Cortex of kidney (tissue), 1 donor: Measurements from ENCODE around the gene ADCK1.
"Not testable (repeated sequence)": the region's sequence is repeated elsewhere in the genome, so short reads cannot be mapped to it uniquely, and the experiment has no call there.

Experiments
- DNase-seq: peaks from one replicate; lab custom pipeline; 2025; lab: John Stamatoyannopoulos, UW

The ADCK1 gene

GRCh38 chr14:77864580-77864979, 64.7 kb downstream of the ADCK1 start:
- no peak for DNase-seq

- DNase-seq = no peak
Measured at GRCh38 chr14:77865455-77865854, 65.5 kb downstream of the ADCK1 start.

GRCh38 chr14:77866932-77867331, 67.0 kb downstream of the ADCK1 start:
- DNase-seq = no peak

GRCh38 chr14:77867476-77867875, 67.6 kb downstream of the ADCK1 start:
- DNase-seq = no peak

- no peak for DNase-seq
Measured at GRCh38 chr14:77868552-77869285, 68.8 kb downstream of the ADCK1 start.

- DNase-seq = no peak
Measured at GRCh38 chr14:77869340-77869739, 69.4 kb downstream of the ADCK1 start.

- no peak for DNase-seq
Measured at GRCh38 chr14:77870646-77871045, 70.7 kb downstream of the ADCK1 start.

GRCh38 chr14:77872152-77872551, 72.2 kb downstream of the ADCK1 start:
- no peak for DNase-seq

- no peak for DNase-seq
Measured at GRCh38 chr14:77872983-77873382, 73.1 kb downstream of the ADCK1 start.

GRCh38 chr14:77878783-77879182, 78.9 kb downstream of the ADCK1 start:
- DNase-seq = no peak

GRCh38 chr14:77880056-77880455, 80.1 kb downstream of the ADCK1 start:
- no peak for DNase-seq

- DNase-seq = no peak
Measured at GRCh38 chr14:77882098-77882497, 82.2 kb downstream of the ADCK1 start.

- no peak for DNase-seq
Measured at GRCh38 chr14:77882636-77883035, 82.7 kb downstream of the ADCK1 start.

- DNase-seq = no peak
Measured at GRCh38 chr14:77883131-77883846, 83.4 kb downstream of the ADCK1 start.

GRCh38 chr14:77883847-77884238, 83.9 kb downstream of the ADCK1 start:
- no peak for DNase-seq

- no peak for DNase-seq
Measured at GRCh38 chr14:77885367-77885766, 85.5 kb downstream of the ADCK1 start.

GRCh38 chr14:77886010-77886409, 86.1 kb downstream of the ADCK1 start:
- DNase-seq = no peak

- DNase-seq = not testable (repeated sequence)
Measured at GRCh38 chr14:77888903-77889302, 89.0 kb downstream of the ADCK1 start.

GRCh38 chr14:77889971-77890442, 90.1 kb downstream of the ADCK1 start:
- DNase-seq = no peak

GRCh38 chr14:77890873-77891272, 91.0 kb downstream of the ADCK1 start:
- no peak for DNase-seq

- DNase-seq = no peak
Measured at GRCh38 chr14:77892381-77892871, 92.5 kb downstream of the ADCK1 start.

- DNase-seq = no peak
Measured at GRCh38 chr14:77892890-77893484, 93.1 kb downstream of the ADCK1 start.

GRCh38 chr14:77897374-77897773, 97.5 kb downstream of the ADCK1 start:
- no peak for DNase-seq
